HG02623 (cell line): Measurements from ENCODE around the gene VTI1B.

ENCODE experiments used
- ATAC-seq: cut with Tn5 transposase; IDR thresholded peaks from one replicate; pipeline ENCODE4 v1.9.1; 2021; ENCODE audit warnings: moderate library complexity; ENCODE audit not compliant: unreplicated experiment

Gene VTI1B

GRCh38 chr14:67680121-67680602 is 5.7 kb upstream of the VTI1B start:
- peak; percentile 95 for ATAC-seq

- no peak for ATAC-seq
These were observed 4.6 kb upstream of the VTI1B start for GRCh38 chr14:67679006-67679405.

GRCh38 chr14:67675219-67675582 is 769 bp upstream of the VTI1B start:
- ATAC-seq, result no peak

- peak; percentile 35 for ATAC-seq
These were observed 323 bp downstream of the VTI1B start for GRCh38 chr14:67674139-67674479.

- no peak for ATAC-seq
These were observed 981 bp downstream of the VTI1B start for GRCh38 chr14:67673451-67673850.

GRCh38 chr14:67668559-67668958 is 5.9 kb downstream of the VTI1B start:
- ATAC-seq, result no peak

GRCh38 chr14:67666750-67667449 is 7.5 kb downstream of the VTI1B start:
- ATAC-seq, result no peak

- ATAC-seq, result no peak
These were observed 8.6 kb downstream of the VTI1B start for GRCh38 chr14:67665868-67666267.

- no peak for ATAC-seq
These were observed 10.8 kb downstream of the VTI1B start for GRCh38 chr14:67663633-67664032.

GRCh38 chr14:67653651-67654280 is 20.7 kb downstream of the VTI1B start:
- no peak for ATAC-seq

GRCh38 chr14:67652189-67652588 is 22.2 kb downstream of the VTI1B start:
- no peak for ATAC-seq

- ATAC-seq, result no peak
These were observed 23.7 kb downstream of the VTI1B start for GRCh38 chr14:67650694-67651093.

GRCh38 chr14:67650151-67650550 is 24.3 kb downstream of the VTI1B start:
- no peak for ATAC-seq

- ATAC-seq, result no peak
These were observed 28.3 kb downstream of the VTI1B start for GRCh38 chr14:67646131-67646530.

GRCh38 chr14:67645414-67645813 is 29.0 kb downstream of the VTI1B start:
- ATAC-seq, result no peak

- no peak for ATAC-seq
These were observed 30.0 kb downstream of the VTI1B start for GRCh38 chr14:67644428-67644827.

GRCh38 chr14:67643713-67644112 is 30.7 kb downstream of the VTI1B start:
- no peak for ATAC-seq

- no peak for ATAC-seq
These were observed 32.3 kb downstream of the VTI1B start for GRCh38 chr14:67641902-67642749.

GRCh38 chr14:67641480-67641879 is 33.0 kb downstream of the VTI1B start:
- ATAC-seq, result no peak

- no peak for ATAC-seq
These were observed 35.8 kb downstream of the VTI1B start for GRCh38 chr14:67638642-67639041.

GRCh38 chr14:67636361-67636919 is 38.0 kb downstream of the VTI1B start:
- ATAC-seq, result no peak
